WTC11 (cell line): ENCODE measurements around the gene VCP. TPM values are rescaled to one million over a fixed set of nuclear protein-coding genes. Genes with fewer than 3 reads are reported as not detected.

Source experiments
- ATAC-seq: fragments of 200-7000 bp; cut with Tn5 transposase; 2 replicates; pipeline ENCODE4 v1.10.0; 2021; ENCODE audit warnings: mild to moderate bottlenecking, moderate library complexity
- CTCF ChIA-PET: fragments of 300-600 bp; sonication (Branson Sonifier 250); formaldehyde crosslinking; loops from one replicate; lab custom pipeline; 2021; ENCODE audit warnings: antibody characterized with exemption; lab: Charles Lee
- POLR2A ChIA-PET: fragments of 350-600 bp; sonication (Branson Sonifier 250); formaldehyde crosslinking; loops from one replicate; lab custom pipeline; 2021; ENCODE audit warnings: antibody characterized with exemption; lab: Charles Lee
- DNase-seq: peaks from one replicate; pipeline ENCODE4 v3.0.0; 2021; ENCODE audit warnings: low spot score
- H3K27ac Mint-ChIP-seq: 2 replicates; pipeline ENCODE4 v1.8.0; 2021; ENCODE audit warnings: mixed read lengths
- H3K27me3 Mint-ChIP-seq: 2 replicates; pipeline ENCODE4 v1.8.0; 2021; ENCODE audit warnings: low read depth, mild to moderate bottlenecking, moderate library complexity, mixed read lengths
- H3K36me3 Mint-ChIP-seq: 2 replicates; pipeline ENCODE4 v1.8.0; 2021; ENCODE audit warnings: mixed read lengths
- H3K4me1 Mint-ChIP-seq: 2 replicates; pipeline ENCODE4 v1.8.0; 2022; ENCODE audit warnings: mixed read lengths
- H3K4me3 Mint-ChIP-seq: 2 replicates; pipeline ENCODE4 v1.8.0; 2021; ENCODE audit warnings: mild to moderate bottlenecking, moderate library complexity, mixed read lengths
- H3K9me3 Mint-ChIP-seq: 2 replicates; pipeline ENCODE4 v1.8.0; 2021; ENCODE audit warnings: mixed read lengths
- AR ChIP-seq: fragments of 250-450 bp; sonication (Bioruptor Pico); IDR thresholded peaks from 2 replicates; pipeline ENCODE4 v1.9.0; 2021; ENCODE audit warnings: mild to moderate bottlenecking
- ARID4B ChIP-seq: sonication (generic); formaldehyde crosslinking; IDR thresholded peaks from 2 replicates; pipeline ENCODE4 v1.8.0; 2023; ENCODE audit warnings: missing genetic modification reagents, mild to moderate bottlenecking, borderline replicate concordance
- ATF1 ChIP-seq: sonication (generic); formaldehyde crosslinking; IDR thresholded peaks from 2 replicates; pipeline ENCODE4 v1.8.1; 2023; ENCODE audit warnings: mild to moderate bottlenecking, moderate library complexity, missing genetic modification reagents
- E2F5 ChIP-seq: sonication (generic); formaldehyde crosslinking; IDR thresholded peaks from 2 replicates; pipeline ENCODE4 v1.8.1; 2022; ENCODE audit warnings: mild to moderate bottlenecking, moderate library complexity, missing genetic modification reagents
- EMX1 ChIP-seq: fragments of 250-450 bp; sonication (Bioruptor Pico); IDR thresholded peaks from 2 replicates; pipeline ENCODE4 v1.8.0; 2021; ENCODE audit warnings: mild to moderate bottlenecking
- GABPB1 ChIP-seq: sonication (generic); formaldehyde crosslinking; IDR thresholded peaks from 2 replicates; pipeline ENCODE4 v1.8.1; 2023; ENCODE audit warnings: mild to moderate bottlenecking, missing genetic modification reagents
- PRRX2 ChIP-seq: fragments of 250-450 bp; sonication (Bioruptor Pico); IDR thresholded peaks from 2 replicates; pipeline ENCODE4 v1.8.0; 2021; ENCODE audit warnings: mild to moderate bottlenecking
- RELA ChIP-seq: sonication (generic); formaldehyde crosslinking; IDR thresholded peaks from 2 replicates; pipeline ENCODE4 v1.8.1; 2022; ENCODE audit warnings: missing genetic modification reagents, mild to moderate bottlenecking, borderline replicate concordance
- RORB ChIP-seq: fragments of 250-450 bp; sonication (Bioruptor Pico); IDR thresholded peaks from 2 replicates; pipeline ENCODE4 v1.9.0; 2021; ENCODE audit warnings: mild to moderate bottlenecking
- TCF7 ChIP-seq: sonication (generic); formaldehyde crosslinking; IDR thresholded peaks from 2 replicates; pipeline ENCODE4 v1.8.0; 2022; ENCODE audit warnings: mild to moderate bottlenecking, low read depth, missing genetic modification reagents, moderate library complexity
- TP53 ChIP-seq: sonication (generic); formaldehyde crosslinking; IDR thresholded peaks from 2 replicates; pipeline ENCODE4 v1.8.1; 2023; ENCODE audit warnings: mild to moderate bottlenecking, missing genetic modification reagents
- ZNF121 ChIP-seq: sonication (generic); formaldehyde crosslinking; IDR thresholded peaks from 2 replicates; pipeline ENCODE4 v1.8.0; 2023; ENCODE audit warnings: missing genetic modification reagents
- ZNF219 ChIP-seq: sonication (generic); formaldehyde crosslinking; IDR thresholded peaks from 2 replicates; pipeline ENCODE4 v1.8.0; 2023; ENCODE audit warnings: missing genetic modification reagents, mild to moderate bottlenecking, borderline replicate concordance
- ZNF232 ChIP-seq: sonication (generic); formaldehyde crosslinking; IDR thresholded peaks from 2 replicates; pipeline ENCODE4 v1.8.0; 2022; ENCODE audit warnings: mild to moderate bottlenecking, missing genetic modification reagents
- ZNF396 ChIP-seq: fragments of 250-450 bp; sonication (Bioruptor Pico); IDR thresholded peaks from 2 replicates; pipeline ENCODE4 v1.8.0; 2021; ENCODE audit warnings: mild to moderate bottlenecking, moderate library complexity, borderline replicate concordance
- ZNF416 ChIP-seq: fragments of 250-450 bp; sonication (Bioruptor Pico); IDR thresholded peaks from 2 replicates; pipeline ENCODE4 v1.9.0; 2021; ENCODE audit warnings: mild to moderate bottlenecking, inconsistent platforms
- ZNF671 ChIP-seq: fragments of 250-450 bp; sonication (Bioruptor Pico); IDR thresholded peaks from 2 replicates; pipeline ENCODE4 v1.8.0; 2021; ENCODE audit warnings: mild to moderate bottlenecking
- total RNA-seq: library from RNA; stranded (reverse); gene quantifications from 3 replicates; pipeline ENCODE4 v1.2.3, GENCODE V29; 2021
- TF ChIP-seq, protein P1 (sequence below): fragments of 250-450 bp; sonication (Bioruptor Pico); IDR thresholded peaks from 2 replicates; pipeline ENCODE4 v1.9.0; 2021; ENCODE audit warnings: mild to moderate bottlenecking
- TF ChIP-seq, protein P2 (sequence below): fragments of 200-600 bp; IDR thresholded peaks from 2 replicates; pipeline ENCODE4 v1.8.0; 2022; ENCODE audit warnings: antibody characterized with exemption
- TF ChIP-seq, protein P3 (sequence below): sonication (generic); formaldehyde crosslinking; IDR thresholded peaks from 2 replicates; pipeline ENCODE4 v1.8.1; 2023; ENCODE audit warnings: mild to moderate bottlenecking, missing genetic modification reagents
- TF ChIP-seq, protein P4 (sequence below): fragments of 250-450 bp; sonication (Bioruptor Pico); IDR thresholded peaks from 2 replicates; pipeline ENCODE4 v1.9.0; 2021; ENCODE audit warnings: mild to moderate bottlenecking, borderline replicate concordance

Gene VCP
- total RNA-seq, 1 experiment from 2014 or later = 386 TPM

GRCh38 chr9:35079426-35080341, 7.3 kb upstream of the VCP start, which contains the start of gene FANCG:
FANCG (minus strand) TSS chr9:35079942; CDS start chr9:35079524, 418 bp downstream.
- ATAC-seq (peak; percentile 92), DNase-seq (peak; percentile 89)
- Mint-ChIP-seq H3K27me3 (no peaks in the 10 kb centered on the region), H3K36me3 (peaks cover 34% of the 10 kb centered on the region), H3K27ac (peak within 1 kb of the TSS; percentile 99), H3K9me3 (no peaks in the 10 kb centered on the region), H3K4me3 (peak within 1 kb of the TSS; percentile 92), H3K4me1 (peaks cover 15% of the 10 kb centered on the region)
- ChIA-PET CTCF (interaction anchor here (0.5 to 2.3 kb wide), 22 partner anchors 8 to 686 kb away, joined by 3 to 19 read pairs (median 6); partner anchors contain the start of genes ATOSB, UNC13B and VCP), POLR2A (interaction anchor here (0.6 to 2.4 kb wide), 14 partner anchors 8 to 460 kb away, joined by 3 to 18 read pairs (median 4); partner anchors contain the start of genes ATOSB, DNAJB5, PIGO and STOML2)
- peak; percentile 61; the same call in 1 of the 2 replicates for TF ChIP-seq GABPB1 (CRISPR knock-in tag)
- TF ChIP-seq ZNF416 (CRISPR knock-in tag) = no peak
- no peak for TF ChIP-seq TP53 (CRISPR knock-in tag)
- no peak for TF ChIP-seq ZNF232 (CRISPR knock-in tag)
- TF ChIP-seq, protein P1, sequence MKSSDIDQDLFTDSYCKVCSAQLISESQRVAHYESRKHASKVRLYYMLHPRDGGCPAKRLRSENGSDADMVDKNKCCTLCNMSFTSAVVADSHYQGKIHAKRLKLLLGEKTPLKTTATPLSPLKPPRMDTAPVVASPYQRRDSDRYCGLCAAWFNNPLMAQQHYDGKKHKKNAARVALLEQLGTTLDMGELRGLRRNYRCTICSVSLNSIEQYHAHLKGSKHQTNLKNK (CRISPR knock-in tag) = no peak
- no peak for TF ChIP-seq ATF1 (CRISPR knock-in tag)
- TF ChIP-seq, protein P2, sequence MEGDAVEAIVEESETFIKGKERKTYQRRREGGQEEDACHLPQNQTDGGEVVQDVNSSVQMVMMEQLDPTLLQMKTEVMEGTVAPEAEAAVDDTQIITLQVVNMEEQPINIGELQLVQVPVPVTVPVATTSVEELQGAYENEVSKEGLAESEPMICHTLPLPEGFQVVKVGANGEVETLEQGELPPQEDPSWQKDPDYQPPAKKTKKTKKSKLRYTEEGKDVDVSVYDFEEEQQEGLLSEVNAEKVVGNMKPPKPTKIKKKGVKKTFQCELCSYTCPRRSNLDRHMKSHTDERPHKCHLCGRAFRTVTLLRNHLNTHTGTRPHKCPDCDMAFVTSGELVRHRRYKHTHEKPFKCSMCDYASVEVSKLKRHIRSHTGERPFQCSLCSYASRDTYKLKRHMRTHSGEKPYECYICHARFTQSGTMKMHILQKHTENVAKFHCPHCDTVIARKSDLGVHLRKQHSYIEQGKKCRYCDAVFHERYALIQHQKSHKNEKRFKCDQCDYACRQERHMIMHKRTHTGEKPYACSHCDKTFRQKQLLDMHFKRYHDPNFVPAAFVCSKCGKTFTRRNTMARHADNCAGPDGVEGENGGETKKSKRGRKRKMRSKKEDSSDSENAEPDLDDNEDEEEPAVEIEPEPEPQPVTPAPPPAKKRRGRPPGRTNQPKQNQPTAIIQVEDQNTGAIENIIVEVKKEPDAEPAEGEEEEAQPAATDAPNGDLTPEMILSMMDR = no peak
- TF ChIP-seq TCF7 (CRISPR knock-in tag) = no peak
- peak; percentile 45; the same call in 1 of the 2 replicates for TF ChIP-seq ARID4B (CRISPR knock-in tag)
- peak; percentile 94 for TF ChIP-seq E2F5
- TF ChIP-seq, protein P3, sequence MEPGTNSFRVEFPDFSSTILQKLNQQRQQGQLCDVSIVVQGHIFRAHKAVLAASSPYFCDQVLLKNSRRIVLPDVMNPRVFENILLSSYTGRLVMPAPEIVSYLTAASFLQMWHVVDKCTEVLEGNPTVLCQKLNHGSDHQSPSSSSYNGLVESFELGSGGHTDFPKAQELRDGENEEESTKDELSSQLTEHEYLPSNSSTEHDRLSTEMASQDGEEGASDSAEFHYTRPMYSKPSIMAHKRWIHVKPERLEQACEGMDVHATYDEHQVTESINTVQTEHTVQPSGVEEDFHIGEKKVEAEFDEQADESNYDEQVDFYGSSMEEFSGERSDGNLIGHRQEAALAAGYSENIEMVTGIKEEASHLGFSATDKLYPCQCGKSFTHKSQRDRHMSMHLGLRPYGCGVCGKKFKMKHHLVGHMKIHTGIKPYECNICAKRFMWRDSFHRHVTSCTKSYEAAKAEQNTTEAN (CRISPR knock-in tag) = peak; percentile 82; the same call in 1 of the 2 replicates
- TF ChIP-seq ZNF121 (CRISPR knock-in tag) = peak; percentile 99
- no peak for TF ChIP-seq ZNF396 (CRISPR knock-in tag)
- no peak for TF ChIP-seq RELA (CRISPR knock-in tag)
- TF ChIP-seq RORB (CRISPR knock-in tag) = no peak
- TF ChIP-seq ZNF671 (CRISPR knock-in tag) = no peak
- TF ChIP-seq EMX1 = no peak
- no peak for TF ChIP-seq AR (CRISPR knock-in tag)
- no peak for TF ChIP-seq PRRX2
- TF ChIP-seq, protein P4, sequence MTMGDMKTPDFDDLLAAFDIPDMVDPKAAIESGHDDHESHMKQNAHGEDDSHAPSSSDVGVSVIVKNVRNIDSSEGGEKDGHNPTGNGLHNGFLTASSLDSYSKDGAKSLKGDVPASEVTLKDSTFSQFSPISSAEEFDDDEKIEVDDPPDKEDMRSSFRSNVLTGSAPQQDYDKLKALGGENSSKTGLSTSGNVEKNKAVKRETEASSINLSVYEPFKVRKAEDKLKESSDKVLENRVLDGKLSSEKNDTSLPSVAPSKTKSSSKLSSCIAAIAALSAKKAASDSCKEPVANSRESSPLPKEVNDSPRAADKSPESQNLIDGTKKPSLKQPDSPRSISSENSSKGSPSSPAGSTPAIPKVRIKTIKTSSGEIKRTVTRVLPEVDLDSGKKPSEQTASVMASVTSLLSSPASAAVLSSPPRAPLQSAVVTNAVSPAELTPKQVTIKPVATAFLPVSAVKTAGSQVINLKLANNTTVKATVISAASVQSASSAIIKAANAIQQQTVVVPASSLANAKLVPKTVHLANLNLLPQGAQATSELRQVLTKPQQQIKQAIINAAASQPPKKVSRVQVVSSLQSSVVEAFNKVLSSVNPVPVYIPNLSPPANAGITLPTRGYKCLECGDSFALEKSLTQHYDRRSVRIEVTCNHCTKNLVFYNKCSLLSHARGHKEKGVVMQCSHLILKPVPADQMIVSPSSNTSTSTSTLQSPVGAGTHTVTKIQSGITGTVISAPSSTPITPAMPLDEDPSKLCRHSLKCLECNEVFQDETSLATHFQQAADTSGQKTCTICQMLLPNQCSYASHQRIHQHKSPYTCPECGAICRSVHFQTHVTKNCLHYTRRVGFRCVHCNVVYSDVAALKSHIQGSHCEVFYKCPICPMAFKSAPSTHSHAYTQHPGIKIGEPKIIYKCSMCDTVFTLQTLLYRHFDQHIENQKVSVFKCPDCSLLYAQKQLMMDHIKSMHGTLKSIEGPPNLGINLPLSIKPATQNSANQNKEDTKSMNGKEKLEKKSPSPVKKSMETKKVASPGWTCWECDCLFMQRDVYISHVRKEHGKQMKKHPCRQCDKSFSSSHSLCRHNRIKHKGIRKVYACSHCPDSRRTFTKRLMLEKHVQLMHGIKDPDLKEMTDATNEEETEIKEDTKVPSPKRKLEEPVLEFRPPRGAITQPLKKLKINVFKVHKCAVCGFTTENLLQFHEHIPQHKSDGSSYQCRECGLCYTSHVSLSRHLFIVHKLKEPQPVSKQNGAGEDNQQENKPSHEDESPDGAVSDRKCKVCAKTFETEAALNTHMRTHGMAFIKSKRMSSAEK = no peak
- TF ChIP-seq ZNF219 (CRISPR knock-in tag) = no peak
